ENCODE results near the gene NEURL3.
"Not testable (repeated sequence)": the region's sequence is repeated elsewhere in the genome, so short reads cannot be mapped to it uniquely, and the experiment has no call there.

NEURL3 gene, protein sequence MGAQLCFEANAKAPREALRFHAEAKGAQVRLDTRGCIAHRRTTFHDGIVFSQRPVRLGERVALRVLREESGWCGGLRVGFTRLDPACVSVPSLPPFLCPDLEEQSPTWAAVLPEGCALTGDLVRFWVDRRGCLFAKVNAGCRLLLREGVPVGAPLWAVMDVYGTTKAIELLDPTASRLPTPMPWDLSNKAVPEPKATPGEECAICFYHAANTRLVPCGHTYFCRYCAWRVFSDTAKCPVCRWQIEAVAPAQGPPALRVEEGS
- 0 to 0.07 reads per million in 2 donors for total RNA-seq

DNA sequence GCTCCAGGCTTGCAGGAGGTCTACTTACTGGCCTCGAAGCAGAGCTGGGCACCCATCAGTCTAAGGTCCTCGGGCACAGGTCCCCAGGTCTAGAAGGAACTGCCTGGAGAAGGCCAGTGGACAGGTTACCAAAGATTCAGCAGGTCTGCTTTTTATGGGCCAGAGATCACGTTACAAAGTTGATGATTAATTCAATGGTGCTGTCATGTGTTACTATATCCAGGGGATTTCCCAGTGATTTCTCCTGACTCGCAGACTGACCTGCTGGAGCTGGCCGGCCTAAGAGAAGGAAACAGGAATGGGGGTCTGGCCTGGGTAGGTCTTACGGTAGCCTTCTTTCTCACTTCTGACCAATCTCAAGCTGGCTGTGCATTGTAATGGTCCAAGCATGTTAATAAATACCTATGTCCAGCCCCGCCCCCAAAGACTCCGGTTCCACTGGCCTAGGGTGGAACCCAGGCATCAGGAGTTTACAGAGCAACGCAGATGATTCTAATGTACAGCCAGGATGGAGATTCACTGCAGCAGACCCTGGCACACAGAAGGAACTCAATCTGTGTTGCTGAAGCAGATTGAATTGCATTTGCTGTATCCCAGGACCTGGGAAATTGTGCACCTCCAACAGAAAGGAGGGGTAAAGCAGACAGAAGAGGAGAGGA is at the start of gene NEURL3:
Gene NEURL3, minus strand, starts transcription at position 127 of the 659 bp plus-strand sequence. Its CDS starts 71 bp downstream, at position 56.
- no peak for DNase-seq

DNA sequence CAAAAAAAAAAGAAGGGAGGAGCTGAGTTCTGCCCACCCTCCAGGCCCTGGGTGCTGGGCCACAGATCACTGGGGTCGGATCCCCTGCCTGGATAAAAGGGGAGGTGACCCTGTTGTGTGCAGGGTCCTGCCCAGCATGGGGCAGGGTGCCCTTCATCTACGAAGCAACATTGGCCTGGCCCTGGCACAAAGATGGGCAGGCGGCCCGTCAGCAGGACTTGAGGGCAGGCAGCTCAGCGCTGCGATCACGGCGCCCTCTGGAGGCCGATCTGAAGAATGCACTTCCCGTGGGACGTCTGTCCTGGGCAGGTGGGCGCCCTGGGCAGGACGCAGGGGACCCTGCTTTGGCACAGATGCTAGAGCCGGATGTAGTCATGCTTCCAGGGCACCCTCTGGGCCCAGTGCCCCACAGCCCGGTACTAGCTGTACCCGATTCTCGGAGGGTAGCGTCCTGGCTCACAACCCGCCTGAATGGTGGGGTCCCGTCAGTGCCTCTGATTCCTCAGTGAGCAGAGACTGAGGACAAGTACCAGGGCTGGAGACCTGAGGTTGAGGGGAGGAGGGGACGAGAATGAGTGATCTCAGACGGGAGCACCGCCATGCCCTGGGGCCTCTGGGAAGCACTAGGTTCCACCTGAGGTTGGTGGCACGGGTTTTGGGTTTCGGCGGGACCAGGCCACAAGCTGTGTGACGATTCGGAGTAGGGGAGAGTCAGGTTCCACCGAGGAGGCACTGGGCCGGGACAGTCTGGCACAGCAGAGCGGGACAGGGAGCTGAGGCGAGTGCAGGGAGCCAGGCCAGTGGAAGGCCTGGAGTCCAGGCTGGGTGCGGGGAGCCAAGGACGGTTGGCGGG is 49.4 kb upstream of the NEURL3 start:
- peak; percentile 65 for DNase-seq

DNA sequence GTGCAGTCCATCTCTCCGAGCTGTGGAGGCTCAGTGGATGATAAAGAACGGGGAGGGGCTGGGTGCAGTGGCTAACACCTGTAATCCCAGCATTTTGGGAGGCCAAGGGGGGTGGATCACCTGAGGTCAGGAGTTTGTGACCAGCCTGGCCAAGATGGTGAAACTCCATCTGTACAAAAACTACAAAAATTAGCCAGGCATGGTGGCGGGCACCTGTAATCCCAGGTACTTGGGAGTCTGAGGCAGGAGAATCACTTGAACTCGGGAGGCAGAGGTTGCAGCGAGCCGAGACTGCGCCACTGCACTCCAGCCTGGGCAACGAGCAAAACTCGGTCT is 48.8 kb upstream of the NEURL3 start:
- not testable (repeated sequence) for DNase-seq

DNA sequence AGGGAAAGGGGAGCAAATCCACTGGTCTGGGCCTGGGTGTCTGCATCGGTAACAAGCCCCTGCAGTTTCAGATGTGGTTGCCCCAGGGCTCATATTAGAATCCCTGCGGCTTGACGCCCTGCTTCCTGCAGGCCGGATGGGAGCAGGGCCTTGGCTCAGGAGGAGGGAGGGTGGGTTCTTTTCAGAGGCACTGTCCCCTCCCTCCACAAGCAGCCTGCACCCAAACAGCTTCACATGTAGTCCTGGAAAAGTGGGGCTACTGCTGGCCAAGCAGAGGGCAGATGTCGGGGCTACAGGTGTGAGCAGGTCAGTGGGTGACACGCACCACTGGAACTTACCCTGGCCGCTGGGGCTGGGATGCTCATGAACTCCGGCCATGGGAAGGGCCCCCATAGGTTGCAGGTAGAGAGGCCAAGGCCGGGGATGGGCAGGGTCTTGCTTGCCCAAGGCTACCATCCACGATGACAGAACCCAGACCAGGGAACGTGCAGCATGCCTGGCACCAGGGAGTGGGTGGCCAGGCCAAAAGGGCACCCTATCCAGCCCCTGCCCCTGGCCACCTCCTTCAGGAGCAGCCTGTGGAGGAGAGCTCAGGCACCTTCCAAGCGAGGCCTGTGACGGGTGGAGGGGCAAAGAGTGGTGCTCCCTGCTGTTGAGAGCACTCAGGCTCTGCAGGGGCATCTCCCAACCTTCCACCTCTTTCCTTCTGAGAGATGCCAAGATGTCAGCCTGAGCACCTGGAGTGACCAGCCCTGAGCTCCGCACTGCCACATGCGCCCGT is 48.2 kb upstream of the NEURL3 start:
- no peak for DNase-seq

DNA sequence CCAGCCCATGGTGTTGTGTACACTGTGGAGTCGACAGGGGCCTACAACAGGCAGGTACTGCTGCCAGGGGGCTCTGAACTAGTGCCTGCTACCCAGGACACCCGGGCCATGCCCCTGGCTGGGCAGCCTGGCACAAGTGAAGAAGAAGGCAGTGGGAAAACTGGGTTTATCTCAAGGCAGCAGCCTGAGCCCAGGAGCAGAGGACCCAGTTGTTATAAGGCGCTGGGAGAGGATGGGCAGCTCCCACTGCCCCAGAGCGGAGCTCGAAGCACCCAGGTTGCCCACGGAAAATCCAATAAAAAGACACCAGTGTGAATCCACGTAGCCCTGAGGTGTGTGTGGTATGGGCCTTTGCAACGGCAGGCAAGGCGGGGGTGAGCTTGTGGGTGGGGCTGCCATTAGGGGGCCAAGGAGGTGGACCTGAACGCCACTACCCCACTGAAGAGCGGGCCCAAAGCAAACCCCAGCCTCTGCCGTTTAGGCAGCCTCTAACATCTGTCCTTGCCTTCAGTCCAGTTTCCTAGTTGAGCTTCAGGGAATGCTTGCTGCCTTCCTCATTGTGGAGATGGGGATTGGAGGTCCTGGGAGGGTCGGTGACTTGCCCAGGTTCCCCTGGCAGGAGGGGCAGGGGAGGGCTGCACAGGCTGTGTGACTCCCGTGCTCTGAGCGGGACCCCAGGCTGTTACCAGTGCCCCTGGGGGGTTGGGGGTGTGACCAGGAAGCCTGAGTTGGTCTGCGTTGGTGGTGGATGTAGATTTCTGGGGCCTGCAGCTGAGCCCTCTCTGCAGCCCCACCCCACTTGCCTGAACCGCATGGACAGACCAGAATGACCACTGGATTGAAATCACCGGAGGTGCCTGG is 47.4 kb upstream of the NEURL3 start:
- no peak for DNase-seq

DNA sequence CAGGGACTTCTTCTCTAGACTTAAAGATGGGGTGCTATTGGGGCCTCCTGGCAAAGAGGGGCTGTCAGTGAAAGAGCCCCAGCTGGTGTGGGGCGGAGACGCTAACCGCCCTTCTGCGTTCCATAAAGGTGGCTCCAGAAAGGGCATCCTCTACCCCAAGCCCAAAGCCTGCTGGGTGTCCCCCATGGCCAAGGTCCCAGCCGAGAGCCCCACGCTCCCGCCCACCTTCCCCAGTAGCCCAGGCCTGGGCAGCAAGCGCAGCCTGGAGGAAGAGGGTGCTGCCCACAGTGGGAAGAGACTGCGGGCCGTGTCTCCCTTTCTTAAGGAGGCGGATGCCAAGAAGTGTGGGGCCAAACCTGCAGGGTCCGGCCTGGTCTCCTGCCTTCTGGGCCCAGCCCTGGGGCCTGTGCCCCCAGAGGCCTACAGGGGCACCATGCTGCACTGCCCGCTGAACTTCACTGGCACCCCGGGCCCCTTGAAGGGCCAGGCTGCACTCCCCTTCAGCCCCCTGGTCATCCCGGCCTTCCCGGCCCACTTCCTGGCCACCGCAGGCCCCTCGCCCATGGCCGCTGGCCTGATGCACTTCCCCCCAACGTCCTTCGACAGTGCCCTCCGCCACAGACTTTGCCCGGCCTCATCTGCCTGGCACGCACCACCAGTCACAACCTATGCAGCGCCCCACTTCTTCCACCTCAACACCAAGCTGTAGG is 46.6 kb upstream of the NEURL3 start:
- no peak for DNase-seq

DNA sequence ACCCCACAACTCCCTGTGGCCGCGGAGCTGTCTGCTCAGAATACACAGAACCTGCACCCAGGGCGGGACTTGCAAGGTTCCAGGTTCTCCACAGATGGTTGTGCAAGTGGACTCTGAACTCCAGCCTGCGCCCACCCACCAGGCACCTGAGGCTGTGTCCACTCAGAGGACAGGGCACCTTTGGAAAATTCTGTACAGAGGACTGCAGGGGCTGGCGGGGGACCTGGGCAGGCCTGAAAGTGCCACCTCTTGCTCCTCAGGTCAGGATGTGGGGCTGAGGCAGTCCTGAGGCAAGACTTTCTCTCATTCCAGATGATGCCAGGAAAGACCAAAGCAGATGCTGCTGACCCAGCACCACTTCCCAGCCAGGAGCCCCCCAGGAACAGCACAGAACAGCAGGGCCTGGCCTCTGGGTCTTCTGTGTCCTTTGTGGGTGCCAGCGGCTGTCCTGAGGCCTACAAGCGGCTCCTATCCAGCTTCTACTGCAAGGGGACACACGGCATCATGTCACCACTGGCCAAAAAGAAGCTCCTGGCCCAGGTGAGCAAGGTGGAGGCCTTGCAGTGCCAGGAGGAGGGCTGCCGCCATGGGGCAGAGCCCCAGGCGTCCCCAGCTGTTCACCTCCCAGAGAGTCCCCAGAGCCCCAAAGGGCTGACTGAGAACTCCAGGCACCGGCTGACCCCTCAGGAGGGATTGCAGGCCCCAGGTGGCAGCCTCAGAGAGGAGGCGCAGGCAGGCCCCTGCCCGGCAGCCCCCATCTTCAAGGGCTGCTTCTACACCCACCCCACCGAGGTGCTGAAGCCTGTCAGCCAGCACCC is 45.8 kb upstream of the NEURL3 start:
- DNase-seq: no peak

DNA sequence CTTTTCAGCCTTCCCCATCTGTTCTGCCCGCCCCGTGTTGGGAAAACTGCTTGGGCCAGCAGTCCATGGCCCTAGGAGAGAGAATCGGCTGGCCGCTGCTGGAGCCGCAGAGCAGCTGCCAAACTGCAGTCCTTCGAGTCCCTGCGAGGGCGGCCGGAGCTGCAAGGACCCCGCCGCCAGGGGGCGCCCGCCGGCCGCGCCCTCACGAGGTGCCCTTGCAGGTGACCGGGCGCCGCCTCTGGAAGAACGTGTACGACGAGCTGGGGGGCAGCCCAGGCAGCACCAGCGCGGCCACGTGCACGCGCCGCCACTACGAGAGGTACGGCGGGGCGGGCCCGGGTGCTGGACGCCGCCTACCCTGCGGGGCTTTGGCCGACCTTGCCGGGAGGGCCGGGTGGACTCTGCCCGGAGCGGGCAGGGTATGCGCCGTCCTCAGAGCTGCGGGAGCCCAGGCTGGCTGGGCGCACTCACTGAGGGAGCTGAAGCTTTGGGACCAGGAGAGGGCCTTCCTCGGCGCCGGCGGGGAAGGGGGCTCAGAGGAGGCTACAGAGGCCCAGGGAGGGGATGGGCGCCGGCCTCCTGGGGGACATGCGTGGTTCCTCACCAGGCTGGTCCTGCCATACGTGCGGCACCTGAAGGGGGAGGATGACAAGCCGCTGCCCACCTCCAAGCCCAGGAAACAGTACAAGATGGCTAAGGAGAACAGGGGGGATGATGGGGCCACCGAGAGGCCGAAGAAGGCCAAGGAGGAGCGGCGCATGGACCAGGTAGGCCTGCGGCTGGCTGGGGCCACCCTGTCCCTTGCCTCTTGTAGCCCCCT is 45.0 kb upstream of the NEURL3 start:
- DNase-seq: no peak

DNA sequence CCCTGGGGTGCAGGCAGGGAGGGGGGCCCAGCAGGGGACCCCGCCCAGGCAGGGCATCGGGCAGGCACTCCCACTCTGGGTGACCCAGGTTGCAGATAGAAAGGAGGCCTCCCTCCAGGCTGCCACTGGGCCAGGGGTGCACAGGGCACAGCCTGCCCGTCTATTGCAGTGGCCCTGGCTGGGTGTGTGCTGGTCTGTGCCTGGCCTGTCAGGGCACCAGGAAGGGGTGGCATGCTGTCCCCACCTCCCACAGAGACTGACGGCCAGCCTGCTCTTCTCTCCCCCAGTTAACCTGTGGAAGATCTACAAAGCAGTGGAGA is 44.3 kb upstream of the NEURL3 start:
- DNase-seq: no peak

DNA sequence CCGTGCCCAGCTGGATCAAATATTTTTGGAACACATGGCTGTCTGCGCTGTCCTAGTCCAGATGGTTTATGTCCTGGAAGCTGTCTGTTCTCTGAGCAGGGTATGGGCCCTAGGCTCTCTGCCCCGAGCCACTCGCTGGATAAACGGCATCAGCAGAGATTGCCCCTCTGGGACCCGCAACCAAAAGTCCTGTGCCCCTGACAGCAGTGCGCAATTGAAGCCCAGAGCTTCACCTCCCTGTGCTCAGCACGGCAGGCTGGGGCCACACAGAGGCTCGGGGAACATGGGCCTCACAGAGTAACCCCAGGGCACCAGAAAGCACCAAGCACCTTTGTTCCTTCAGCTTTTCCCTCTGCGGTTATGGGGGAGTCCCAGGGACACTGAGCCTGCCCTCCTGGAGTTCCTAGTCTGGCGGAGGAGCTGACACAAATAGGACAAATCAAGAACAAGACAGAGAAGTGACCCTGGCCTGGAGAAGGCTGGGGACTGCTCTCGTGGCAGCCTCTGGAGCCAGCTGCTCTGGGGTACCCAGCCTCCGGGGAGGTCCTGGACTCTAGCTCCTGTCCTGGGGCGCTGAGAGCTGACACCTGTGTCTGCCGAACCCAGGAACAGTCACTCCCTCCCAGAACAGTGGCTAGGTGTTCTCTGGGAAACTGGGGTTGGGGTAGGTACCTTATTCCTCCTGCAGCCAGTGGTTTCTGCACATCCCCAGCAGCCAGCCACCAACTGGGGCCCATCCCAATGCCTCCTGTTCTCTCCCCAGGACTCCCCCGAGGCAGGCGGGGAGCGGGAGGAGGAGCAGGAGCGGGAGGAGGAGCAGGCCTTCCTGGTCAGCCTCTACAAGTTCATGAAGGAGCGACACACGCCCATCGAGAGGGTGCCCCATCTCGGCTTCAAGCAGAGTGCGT is 43.7 kb upstream of the NEURL3 start:
- no peak for DNase-seq

DNA sequence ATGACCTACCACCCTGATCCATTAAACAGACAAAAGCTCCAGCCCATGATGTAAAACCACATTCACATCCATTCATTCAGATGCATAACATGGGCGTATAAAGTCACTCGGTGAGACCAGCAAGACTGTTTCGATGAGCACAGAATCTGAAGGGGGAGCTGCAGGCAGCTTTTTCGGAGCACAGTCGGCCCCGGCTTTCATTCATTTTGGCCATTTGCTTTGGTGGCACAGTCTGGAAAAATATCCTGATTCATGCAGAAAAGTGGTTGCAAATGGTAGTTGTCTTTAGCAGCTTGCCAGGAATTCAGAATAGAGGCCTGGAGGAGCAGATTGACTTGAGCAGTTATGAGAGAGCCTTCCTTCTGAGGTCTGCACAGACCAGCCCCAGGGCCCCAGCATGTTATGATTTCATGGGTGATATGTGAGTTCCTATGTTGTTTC is 42.6 kb upstream of the NEURL3 start:
- no peak for DNase-seq

DNA sequence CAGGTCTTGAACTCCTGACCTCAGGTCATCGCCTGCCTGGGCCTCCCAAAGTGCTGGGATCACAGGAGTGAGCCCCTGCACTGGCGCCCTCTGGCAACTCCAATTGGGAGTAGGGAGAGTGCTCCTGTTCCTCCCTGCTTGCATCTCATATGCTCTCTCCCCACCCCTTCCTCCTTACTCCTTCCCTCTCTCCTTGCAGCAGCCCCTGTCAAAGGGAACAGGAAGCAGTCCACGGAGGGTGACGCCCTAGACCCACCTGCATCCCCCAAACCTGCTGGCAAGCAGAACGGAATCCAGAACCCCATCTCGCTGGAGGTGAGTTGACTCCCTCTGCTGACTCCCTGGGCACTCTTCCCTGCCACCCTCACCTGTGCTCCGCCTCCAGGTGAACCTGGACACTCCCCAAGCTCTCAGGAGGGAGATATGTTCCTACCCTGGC is 42.1 kb upstream of the NEURL3 start:
- DNase-seq: no peak

DNA sequence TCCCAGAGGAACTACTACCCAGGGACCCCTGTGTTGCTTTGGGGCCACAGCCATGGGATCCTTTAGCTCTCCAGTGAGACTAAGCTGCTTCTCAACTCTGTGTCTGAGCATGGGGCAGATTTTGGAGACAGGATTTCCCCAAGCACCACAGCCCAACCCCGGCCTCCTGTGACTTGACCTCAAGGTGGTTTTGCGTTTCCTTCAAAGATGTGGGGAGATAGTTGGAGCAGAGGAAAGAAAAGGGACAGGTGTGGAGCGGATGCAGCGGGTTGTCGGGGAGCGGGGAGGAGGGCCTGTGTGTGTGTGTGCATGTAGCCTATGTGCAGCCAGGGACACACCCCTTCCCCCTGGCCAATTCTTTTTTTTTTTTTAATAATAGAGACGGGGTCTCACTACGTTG is 41.6 kb upstream of the NEURL3 start:
- DNase-seq: no peak

DNA sequence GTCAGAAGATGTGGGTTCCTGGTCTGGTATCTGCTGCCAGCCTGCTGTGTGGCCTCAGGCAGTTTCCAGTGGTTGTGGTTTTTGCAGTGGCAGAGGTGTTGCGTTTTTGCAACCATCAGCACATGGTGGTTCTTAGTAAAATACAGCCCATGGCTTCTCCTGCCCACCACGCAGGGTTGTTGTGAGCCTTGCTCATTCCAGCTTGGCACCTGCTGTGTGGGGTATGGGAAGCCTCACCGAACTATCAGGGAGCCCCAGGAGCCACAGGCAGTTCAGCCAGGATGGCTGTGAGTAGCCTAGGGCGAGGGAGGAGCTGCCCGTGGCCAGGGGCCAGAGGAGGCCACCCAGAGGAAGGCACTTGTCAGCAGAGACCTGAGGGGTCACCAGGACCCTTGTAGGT is 41.2 kb upstream of the NEURL3 start:
- no peak for DNase-seq

DNA sequence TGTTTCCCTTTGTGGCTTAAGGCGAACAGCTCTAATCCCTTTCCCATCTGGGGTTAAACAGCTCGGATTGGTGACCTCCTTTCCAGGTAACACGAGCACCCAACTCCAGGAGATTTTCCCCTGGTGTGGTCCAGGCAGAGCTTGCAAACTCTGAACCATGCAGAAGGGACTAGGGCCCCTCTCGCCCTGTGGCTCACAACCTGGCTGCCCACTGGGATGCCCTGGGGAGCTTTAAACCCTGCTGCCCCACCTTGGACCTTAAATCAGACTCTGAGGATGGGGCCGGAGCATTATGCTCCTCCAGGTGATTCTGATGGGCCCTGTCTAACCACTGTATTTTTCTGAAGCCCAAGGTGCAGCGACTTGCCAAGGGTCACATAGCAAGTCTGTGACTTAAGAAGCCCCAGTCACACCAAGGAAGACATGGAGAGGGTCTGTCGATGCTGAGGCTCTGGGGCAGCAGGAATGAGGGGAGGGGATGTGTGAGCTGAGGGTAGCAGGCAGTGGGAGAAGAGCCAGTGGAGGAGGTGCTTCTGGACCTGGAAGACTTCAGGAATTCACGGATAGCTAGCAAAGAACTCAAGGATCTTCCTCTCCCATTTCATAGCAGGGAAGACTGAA is 37.3 kb upstream of the NEURL3 start:
- DNase-seq: no peak

DNA sequence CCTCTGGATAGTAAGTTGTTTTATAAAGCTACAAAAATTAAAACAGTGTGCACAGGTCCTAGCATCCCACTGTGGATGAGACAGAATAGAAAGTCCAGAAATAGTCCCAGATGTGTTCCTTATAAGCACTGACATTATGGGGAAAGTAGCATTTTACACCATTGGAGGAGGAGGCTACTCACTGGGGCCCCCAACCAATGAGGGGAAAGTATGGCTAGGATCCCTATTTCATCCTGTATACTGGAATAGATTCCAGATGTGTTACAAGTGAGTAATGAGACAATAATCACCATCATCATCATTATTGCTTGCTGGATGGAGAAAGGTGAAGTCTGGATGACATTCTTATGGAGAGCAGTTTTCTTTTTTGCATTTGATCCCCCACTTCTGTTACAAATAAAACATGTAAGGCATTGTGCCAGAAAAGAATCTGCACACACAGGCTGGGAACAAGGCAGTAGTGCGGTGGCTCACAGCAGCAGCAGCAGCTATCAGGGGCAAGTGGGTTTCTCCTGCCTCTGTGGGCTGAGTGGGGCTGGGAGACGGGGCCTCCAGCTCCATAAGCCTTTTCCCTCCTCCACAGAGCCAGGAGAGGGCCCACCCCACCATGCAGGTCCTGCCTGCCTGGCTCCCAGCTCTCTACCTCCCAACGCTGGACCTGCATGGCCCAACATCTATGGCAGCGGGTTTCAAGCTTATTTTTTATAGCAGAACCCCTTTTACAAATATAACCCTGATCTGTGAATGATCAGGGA is 36.4 kb upstream of the NEURL3 start:
- no peak for DNase-seq

DNA sequence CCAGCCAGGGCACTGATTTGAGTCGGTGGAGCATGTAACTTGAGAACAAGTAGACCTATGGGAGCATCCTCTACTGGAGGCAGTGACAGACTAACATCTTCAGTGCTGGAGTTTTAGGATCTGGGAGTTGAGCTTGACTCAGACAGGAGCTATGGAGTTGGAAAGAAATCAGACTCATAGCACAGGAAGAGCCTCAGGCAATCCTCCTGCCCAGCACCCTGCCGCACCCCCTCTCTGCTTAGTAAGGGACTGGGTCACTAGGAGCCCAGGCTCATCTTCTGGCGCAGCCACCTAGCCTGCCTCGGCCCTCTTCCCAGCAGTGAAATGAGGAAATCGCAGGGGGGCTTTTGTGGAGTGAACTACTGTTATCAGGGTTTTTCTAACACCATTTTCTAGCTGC is 35.0 kb upstream of the NEURL3 start:
- DNase-seq: no peak
